GM19099 (cell line): ENCODE results near the gene DACT1.

Experiments used
- POLR2A ChIP-seq: IDR thresholded peaks from 3 replicates; pipeline ENCODE4 v1.6.1; 2011; ENCODE audit warnings: low read depth; ENCODE audit not compliant: insufficient read length; ENCODE audit errors: extremely low read depth

DACT1 gene

DNA sequence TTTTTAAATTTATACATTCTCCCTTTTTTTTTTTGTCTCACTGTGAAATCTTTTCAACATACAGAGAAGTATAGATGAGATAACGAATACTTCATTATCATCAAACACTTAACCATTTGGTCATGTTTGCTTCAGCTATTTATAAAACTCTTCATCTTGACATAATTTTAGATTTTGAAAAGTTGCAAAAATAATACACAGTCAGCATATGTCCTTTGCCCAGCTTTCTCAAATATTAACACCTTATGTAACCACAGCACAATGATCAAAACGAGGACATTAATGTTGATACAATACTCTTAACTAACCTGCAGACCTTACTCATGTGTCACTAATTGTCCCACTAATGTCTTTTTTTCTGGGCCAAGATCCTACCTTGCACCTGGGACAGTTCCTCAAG lies 36.0 kb downstream of the DACT1 start:
- no peak for TF ChIP-seq POLR2A

DNA sequence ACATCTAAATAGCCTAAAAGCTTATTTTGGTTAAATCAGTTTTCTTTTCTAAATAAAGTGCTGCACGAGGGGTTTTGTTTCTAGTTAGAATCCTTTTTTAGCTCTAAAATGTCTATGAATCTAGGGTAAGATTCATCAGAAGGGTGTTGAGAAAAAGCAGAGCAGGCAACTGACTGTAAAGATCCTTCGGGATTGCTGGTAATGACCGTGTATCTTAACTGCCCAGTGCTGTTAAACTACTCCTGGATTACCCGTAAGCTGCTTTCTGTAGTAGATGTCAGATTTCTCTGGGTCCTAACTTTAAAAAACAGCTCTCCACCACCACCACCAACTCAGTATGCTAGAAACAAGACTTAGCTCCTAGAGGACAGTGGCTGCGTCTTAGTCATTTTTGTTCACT lies 39.2 kb downstream of the DACT1 start:
- no peak for TF ChIP-seq POLR2A

DNA sequence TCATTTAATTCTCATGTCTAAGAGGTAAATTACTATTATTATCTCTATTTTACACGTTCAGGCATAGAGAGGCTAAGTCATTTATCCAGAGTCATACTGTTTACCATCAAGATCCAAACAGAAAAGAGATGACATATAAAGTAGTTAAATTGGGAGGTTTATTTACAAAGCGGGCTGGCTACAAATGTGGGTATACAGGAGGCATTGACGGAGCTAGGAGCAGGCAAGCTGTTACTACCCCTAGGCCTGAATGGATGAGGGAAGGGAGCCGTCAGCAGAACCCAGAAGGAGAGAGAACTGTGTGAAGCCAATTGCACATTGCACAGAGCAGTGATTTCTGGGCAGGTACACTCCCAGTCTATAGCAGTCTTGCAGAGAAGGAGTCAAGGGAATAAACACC lies 39.8 kb downstream of the DACT1 start:
- no peak for TF ChIP-seq POLR2A

DNA sequence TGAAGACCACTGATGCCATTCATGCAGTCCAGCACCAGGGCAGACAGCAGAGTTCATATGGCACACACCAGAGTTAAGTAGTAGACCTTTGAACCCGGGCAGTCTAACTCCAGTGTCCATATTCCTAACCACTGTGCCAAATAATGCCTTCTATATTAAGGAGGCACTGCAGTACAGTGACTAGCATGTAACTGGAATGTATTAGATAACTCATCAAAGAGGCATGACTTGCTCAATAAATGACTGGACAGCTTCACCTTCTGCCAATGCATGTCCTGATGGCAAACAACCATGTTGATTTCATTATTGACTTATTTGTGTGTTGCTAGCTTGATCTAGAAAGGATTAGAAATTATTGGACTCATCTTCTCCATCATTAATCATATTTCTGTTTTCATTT lies 40.2 kb downstream of the DACT1 start:
- no peak for TF ChIP-seq POLR2A

DNA sequence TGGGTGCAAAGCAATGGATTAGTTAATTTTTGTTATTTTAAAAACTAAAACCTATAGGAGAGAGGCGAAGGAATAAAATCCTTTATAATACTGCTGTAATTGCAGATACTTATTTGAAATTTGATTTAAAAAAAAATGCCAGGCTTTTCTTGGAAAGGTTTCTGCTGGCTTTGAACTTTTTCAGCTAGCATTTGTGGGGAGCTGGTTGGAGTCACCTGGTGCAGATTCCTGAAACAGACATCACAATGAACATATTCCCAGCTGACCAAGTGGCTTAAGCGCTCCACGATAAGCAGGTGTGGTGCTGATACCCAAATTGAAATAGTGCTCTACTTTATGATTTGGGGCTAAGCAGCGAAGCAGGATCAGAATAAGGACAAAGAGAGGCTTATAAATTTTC lies 42.9 kb downstream of the DACT1 start:
- no peak for TF ChIP-seq POLR2A

DNA sequence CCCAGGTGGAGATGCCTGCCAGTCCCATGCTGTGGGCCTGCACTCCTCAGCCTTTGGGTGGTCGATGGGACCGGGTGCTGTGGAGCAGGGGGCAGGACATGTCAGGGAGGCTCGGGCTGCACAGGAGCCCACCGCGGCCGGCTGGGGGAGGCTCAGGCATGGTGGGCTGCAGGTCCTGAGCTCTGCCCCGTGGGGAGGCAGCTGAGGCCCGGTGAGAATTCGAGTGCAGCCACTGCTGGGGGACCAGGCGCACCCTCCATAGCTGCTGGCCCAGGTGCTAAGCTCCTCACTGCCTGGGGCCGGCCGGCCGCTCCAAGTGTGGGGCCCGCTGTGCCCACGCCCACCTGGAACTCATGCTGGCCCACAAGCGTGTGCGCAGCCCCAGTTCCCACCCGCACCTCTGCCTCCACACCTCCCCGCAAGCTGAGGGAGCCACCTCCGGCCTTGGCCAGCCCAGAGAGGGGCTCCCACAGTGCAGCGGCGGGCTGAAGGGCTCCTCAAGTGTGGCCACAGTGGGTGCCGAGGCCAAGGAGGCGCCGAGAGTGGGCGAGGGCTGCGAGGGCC lies 49.6 kb downstream of the DACT1 start:
- no peak for TF ChIP-seq POLR2A

- TF ChIP-seq POLR2A, result no peak
Observed at GRCh38 chr14:58690801-58691516, 53.2 kb downstream of the DACT1 start.

DNA sequence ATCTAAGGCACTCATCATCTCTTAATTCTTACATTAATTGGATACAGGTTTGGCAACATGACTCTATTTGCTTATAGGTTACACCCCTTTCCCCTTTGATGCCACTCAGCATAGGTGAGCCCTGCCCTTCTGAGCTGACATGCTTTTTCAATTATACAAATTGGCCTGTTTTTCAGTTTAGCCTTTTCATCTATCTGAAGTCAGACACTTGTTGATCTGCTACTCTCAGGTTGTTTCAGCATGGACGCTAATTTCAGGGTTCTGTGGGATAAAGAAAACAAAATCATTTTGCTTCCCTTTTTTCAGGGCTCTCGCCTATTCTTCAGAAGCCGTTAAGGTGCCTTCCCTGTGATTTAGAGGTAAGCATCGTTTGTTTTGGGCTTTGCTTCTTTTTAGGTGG lies 55.3 kb downstream of the DACT1 start:
- no peak for TF ChIP-seq POLR2A

DNA sequence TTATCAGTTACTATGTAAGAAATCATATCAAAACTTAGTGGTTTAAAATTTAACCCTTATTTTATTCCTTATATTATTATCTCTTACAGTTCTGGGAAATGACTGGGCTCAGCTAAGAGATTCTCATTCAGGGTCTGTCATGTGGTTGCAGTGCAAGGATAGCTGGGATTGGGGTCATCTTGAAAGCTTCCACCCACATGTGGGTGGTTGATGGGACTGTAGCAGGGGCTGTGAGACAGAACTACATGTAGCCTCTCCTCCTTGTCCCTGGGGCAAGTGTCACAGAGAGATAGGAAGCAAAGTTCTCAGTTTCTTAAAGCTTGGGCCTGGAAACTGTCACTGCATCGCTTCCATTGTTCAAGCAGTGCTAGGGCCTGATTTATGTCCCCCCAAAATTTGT lies 57.8 kb downstream of the DACT1 start:
- TF ChIP-seq POLR2A, result no peak

GRCh38 chr14:58697266-58697929 lies 59.6 kb downstream of the DACT1 start:
- no peak for TF ChIP-seq POLR2A
